HG03039 (cell line): ENCODE measurements around the gene AIF1L.

ENCODE experiments used
- ATAC-seq: cut with Tn5 transposase; IDR thresholded peaks from one replicate; pipeline ENCODE4 v1.9.1; 2021; ENCODE audit warnings: mild to moderate bottlenecking, moderate library complexity; ENCODE audit not compliant: unreplicated experiment

Gene AIF1L

GRCh38 chr9:131076347-131077195 lies 19.8 kb upstream of the AIF1L start:
- ATAC-seq: no peak

GRCh38 chr9:131078427-131079366 lies 17.6 kb upstream of the AIF1L start:
- ATAC-seq: no peak

- no peak for ATAC-seq
Measured at GRCh38 chr9:131080589-131080988, 15.7 kb upstream of the AIF1L start.

GRCh38 chr9:131081868-131082267 lies 14.5 kb upstream of the AIF1L start:
- ATAC-seq: no peak

- ATAC-seq: no peak
Measured at GRCh38 chr9:131082774-131083512, 13.4 kb upstream of the AIF1L start.

GRCh38 chr9:131084661-131085369 lies 11.5 kb upstream of the AIF1L start:
- no peak for ATAC-seq

- no peak for ATAC-seq
Measured at GRCh38 chr9:131085370-131086122, 10.8 kb upstream of the AIF1L start.

- no peak for ATAC-seq
Measured at GRCh38 chr9:131087354-131087893, 8.9 kb upstream of the AIF1L start.

- no peak for ATAC-seq
Measured at GRCh38 chr9:131090025-131090787, 6.1 kb upstream of the AIF1L start.

GRCh38 chr9:131091352-131091992 lies 4.9 kb upstream of the AIF1L start:
- no peak for ATAC-seq

- no peak for ATAC-seq
Measured at GRCh38 chr9:131092030-131092429, 4.3 kb upstream of the AIF1L start.

GRCh38 chr9:131092548-131093440 lies 3.5 kb upstream of the AIF1L start:
- no peak for ATAC-seq

GRCh38 chr9:131094015-131094414 lies 2.3 kb upstream of the AIF1L start:
- ATAC-seq: no peak

- no peak for ATAC-seq
Measured at GRCh38 chr9:131094622-131095021, 1.7 kb upstream of the AIF1L start.

GRCh38 chr9:131095666-131096268 lies 564 bp upstream of the AIF1L start:
- ATAC-seq: no peak

GRCh38 chr9:131097126-131097947 lies 1.0 kb downstream of the AIF1L start:
- no peak for ATAC-seq
